Measurements from ENCODE around the gene SPECC1.

The SPECC1 gene

DNA sequence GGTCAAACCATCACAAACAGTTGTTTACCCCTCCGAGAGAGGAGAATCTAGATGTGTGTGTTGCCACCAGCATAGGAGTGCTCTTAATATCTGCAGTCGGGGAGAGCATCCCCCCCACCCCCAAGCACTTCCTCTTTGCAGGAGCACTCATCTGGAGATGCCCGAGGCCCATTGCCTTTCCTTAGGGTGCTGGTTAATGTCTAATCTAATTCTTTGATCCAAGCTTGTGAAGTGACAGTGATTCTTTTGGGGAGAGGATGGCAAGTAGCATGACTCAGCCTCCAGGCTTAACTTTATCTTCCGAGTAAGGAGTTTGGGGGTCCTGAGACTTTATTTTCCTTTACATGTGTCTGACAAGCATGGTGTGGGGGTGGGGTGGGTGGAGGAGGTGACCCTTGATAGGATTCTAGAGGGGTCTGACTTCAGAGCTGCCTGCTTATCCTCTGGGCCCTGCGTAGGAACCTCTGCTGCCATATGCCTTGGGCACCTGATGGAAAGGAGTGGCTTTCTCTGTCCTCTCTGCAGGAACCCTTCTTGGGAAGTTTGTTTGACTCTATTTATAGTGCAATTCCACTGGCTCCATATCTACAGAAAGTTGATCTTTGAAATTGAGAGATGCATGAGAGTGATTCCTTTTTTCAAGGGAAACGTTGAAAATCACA is 207.1 kb downstream of the SPECC1 start:
- Histone ChIP-seq H3K27me3 (replicated peaks; ENCODE audit: control insufficient read depth, insufficient read depth, low read length) (no peaks in the 10 kb centered on the region), H3K4me3 (replicated peaks; ENCODE audit: low read depth, low read length) (no peak overlapping the region), H3K36me3 (ENCODE audit: control insufficient read depth, insufficient read depth, low read length) (no peaks in the 10 kb centered on the region)
- TF ChIP-seq, protein P1, sequence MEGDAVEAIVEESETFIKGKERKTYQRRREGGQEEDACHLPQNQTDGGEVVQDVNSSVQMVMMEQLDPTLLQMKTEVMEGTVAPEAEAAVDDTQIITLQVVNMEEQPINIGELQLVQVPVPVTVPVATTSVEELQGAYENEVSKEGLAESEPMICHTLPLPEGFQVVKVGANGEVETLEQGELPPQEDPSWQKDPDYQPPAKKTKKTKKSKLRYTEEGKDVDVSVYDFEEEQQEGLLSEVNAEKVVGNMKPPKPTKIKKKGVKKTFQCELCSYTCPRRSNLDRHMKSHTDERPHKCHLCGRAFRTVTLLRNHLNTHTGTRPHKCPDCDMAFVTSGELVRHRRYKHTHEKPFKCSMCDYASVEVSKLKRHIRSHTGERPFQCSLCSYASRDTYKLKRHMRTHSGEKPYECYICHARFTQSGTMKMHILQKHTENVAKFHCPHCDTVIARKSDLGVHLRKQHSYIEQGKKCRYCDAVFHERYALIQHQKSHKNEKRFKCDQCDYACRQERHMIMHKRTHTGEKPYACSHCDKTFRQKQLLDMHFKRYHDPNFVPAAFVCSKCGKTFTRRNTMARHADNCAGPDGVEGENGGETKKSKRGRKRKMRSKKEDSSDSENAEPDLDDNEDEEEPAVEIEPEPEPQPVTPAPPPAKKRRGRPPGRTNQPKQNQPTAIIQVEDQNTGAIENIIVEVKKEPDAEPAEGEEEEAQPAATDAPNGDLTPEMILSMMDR (IDR thresholded peaks at IDR 0.05; ENCODE audit: insufficient read depth, low read length, poor library complexity, severe bottlenecking): no peak
- DNase-seq (ENCODE audit: extremely low read depth, insufficient read length): no peak

DNA sequence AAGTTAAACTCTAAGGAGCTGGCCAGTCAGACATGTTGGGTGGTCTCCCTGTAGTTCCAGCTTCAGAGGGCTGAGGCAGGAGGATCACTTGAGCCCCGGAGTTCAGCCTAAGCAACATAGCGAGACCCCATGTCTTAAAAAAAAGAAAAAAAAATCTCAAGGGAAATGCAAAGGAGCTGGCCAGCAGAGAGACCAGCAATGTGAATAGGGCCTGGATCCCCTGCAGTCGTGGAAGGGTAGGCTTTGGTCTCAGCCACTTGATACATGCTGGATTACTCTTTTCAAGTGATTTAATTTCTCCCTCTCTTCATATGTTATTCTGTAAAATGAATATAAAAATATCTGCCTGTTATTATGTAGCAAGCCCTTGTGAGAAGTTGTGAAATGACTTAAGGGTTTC is 207.7 kb downstream of the SPECC1 start:
- H3K36me3 ChIP-seq (ENCODE audit: control insufficient read depth, insufficient read depth, low read length): no peaks in the 10 kb centered on the region
- no peak overlapping the region for H3K4me3 ChIP-seq (replicated peaks; ENCODE audit: low read depth, low read length)
- no peaks in the 10 kb centered on the region for H3K27me3 ChIP-seq (replicated peaks; ENCODE audit: control insufficient read depth, insufficient read depth, low read length)
- DNase-seq (ENCODE audit: extremely low read depth, insufficient read length): no peak
- TF ChIP-seq, protein P1 (IDR thresholded peaks at IDR 0.05; ENCODE audit: insufficient read depth, low read length, poor library complexity, severe bottlenecking): no peak

DNA sequence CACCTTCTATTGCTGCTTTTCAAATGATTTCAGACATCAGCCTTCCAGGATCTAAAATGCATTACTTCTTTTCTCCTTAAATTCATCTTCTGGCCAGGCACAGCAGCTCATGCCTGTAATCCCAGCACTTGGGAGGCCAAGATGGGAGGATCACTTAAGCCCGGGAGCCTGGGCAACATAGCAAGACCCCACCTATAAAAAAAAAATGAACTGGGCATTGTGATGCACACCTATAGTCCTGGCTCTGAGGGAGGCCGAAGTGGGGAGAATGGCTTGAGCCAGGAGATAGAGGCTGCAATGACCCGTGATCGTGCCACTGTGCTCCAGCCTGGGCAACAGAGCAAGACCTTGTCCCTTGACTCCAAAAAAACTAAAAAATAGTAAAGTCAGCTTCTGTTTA is 208.5 kb downstream of the SPECC1 start:
- DNase-seq (ENCODE audit: extremely low read depth, insufficient read length): no peak
- TF ChIP-seq, protein P1 (IDR thresholded peaks at IDR 0.05; ENCODE audit: insufficient read depth, low read length, poor library complexity, severe bottlenecking): no peak
- Histone ChIP-seq H3K36me3 (ENCODE audit: control insufficient read depth, insufficient read depth, low read length) (no peaks in the 10 kb centered on the region), H3K4me3 (replicated peaks; ENCODE audit: low read depth, low read length) (no peak overlapping the region), H3K27me3 (replicated peaks; ENCODE audit: control insufficient read depth, insufficient read depth, low read length) (no peaks in the 10 kb centered on the region)

DNA sequence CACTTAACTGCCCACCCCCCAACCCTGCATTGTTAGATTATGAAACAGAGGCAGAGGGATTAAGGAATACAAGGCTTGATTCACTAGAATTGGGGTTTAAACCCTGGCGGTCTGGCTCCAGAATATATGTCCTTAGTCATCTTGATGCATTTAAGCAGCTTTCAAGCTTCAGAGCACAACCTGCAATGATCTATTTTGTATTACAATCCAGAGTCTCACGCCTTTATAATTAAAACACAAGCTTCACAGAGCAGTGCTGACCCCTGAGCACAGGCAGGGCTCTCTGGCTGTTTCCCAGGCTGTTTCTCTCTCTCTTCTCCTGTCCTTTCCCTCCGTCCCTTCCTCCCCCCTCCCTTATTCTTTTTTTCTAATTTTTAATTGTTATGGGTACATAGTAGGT is 209.1 kb downstream of the SPECC1 start:
- no peak overlapping the region for H3K4me3 ChIP-seq (replicated peaks; ENCODE audit: low read depth, low read length)
- TF ChIP-seq, protein P1 (IDR thresholded peaks at IDR 0.05; ENCODE audit: insufficient read depth, low read length, poor library complexity, severe bottlenecking): no peak
- H3K36me3 ChIP-seq (ENCODE audit: control insufficient read depth, insufficient read depth, low read length): no peaks in the 10 kb centered on the region
- H3K27me3 ChIP-seq (replicated peaks; ENCODE audit: control insufficient read depth, insufficient read depth, low read length): no peaks in the 10 kb centered on the region
- no peak for DNase-seq (ENCODE audit: extremely low read depth, insufficient read length)

DNA sequence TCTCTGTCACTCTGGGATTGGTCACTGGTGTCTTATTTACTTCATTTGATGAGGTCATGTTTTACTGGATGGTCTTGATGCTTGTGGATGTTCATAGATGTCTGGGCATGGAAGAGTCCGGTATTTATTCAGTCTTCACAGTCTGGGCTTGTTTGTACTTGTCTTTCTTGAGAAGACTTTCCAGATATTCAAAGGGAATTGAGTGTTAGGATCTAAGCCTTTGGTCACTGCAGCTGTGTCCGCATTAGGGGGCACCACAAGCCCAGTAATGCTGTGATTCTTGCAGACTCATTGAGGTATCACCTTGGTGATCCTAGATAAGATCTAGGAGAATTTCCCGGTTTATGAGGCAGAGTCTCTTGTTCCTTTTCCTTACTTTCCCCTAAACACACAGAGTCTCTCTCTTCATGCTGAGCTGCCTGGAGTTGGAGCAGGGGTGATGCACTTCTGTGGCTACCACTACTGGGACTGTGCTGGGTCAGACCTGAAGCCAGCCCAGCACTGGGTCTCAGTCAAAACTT is 214.7 kb downstream of the SPECC1 start:
- TF ChIP-seq, protein P1 (IDR thresholded peaks at IDR 0.05; ENCODE audit: insufficient read depth, low read length, poor library complexity, severe bottlenecking): no peak
- H3K36me3 ChIP-seq (ENCODE audit: control insufficient read depth, insufficient read depth, low read length): peaks cover 5% of the 10 kb centered on the region
- no peak overlapping the region for H3K4me3 ChIP-seq (replicated peaks; ENCODE audit: low read depth, low read length)
- no peak for DNase-seq (ENCODE audit: extremely low read depth, insufficient read length)
- no peaks in the 10 kb centered on the region for H3K27me3 ChIP-seq (replicated peaks; ENCODE audit: control insufficient read depth, insufficient read depth, low read length)
